ENCODE measurements around the gene FKBP6. TPM values are rescaled to one million over a fixed set of nuclear protein-coding genes. Genes with fewer than 3 reads are reported as not detected.
"Not testable (repeated sequence)": the region's sequence is repeated elsewhere in the genome, so short reads cannot be mapped to it uniquely, and the experiment has no call there.

FKBP6 gene
- total RNA-seq, 1 donor: not detected

GRCh38 chr7:73308074-73308664 lies 19.8 kb upstream of the FKBP6 start:
- no peak for TF ChIP-seq CTCF (IDR thresholded peaks at IDR 0.05; ENCODE audit: insufficient read depth, low read depth, low read length)
- DNase-seq (ENCODE audit: low read depth): peak; percentile 5
- H3K4me3 ChIP-seq (ENCODE audit: low read depth, low read length): peak overlapping the region; percentile 73

- TF ChIP-seq CTCF (IDR thresholded peaks at IDR 0.05; ENCODE audit: insufficient read depth, low read depth, low read length): no peak
- DNase-seq (ENCODE audit: low read depth): peak; percentile 70
- peak within 1 kb of the TSS; percentile 73 for H3K4me3 ChIP-seq (ENCODE audit: low read depth, low read length)
These were observed 19.2 kb upstream of the FKBP6 start, which contains the start of gene NSUN5 for GRCh38 chr7:73308665-73309214. TSS of gene NSUN5 (minus strand) at chr7:73308826. CDS start at chr7:73308790, 36 bp downstream.

- DNase-seq (ENCODE audit: low read depth); H3K4me3 ChIP-seq (ENCODE audit: low read depth, low read length): not testable (repeated sequence)
These were observed 16.5 kb upstream of the FKBP6 start for GRCh38 chr7:73311421-73311820.

- H3K4me3 ChIP-seq (ENCODE audit: low read depth, low read length): no peak overlapping the region
- no peak for DNase-seq (ENCODE audit: low read depth)
- no peak for TF ChIP-seq CTCF (IDR thresholded peaks at IDR 0.05; ENCODE audit: insufficient read depth, low read depth, low read length)
These were observed 15.0 kb upstream of the FKBP6 start for GRCh38 chr7:73312831-73313520.

- H3K4me3 ChIP-seq (ENCODE audit: low read depth, low read length): no peak overlapping the region
- no peak for DNase-seq (ENCODE audit: low read depth)
- no peak for TF ChIP-seq CTCF (IDR thresholded peaks at IDR 0.05; ENCODE audit: insufficient read depth, low read depth, low read length)
These were observed 14.4 kb upstream of the FKBP6 start for GRCh38 chr7:73313521-73313906.

GRCh38 chr7:73314271-73314670 lies 13.7 kb upstream of the FKBP6 start:
- H3K4me3 ChIP-seq (ENCODE audit: low read depth, low read length): no peak overlapping the region
- DNase-seq (ENCODE audit: low read depth): no peak
- no peak for TF ChIP-seq CTCF (IDR thresholded peaks at IDR 0.05; ENCODE audit: insufficient read depth, low read depth, low read length)

- TF ChIP-seq CTCF (IDR thresholded peaks at IDR 0.05; ENCODE audit: insufficient read depth, low read depth, low read length): no peak
- no peak for DNase-seq (ENCODE audit: low read depth)
- H3K4me3 ChIP-seq (ENCODE audit: low read depth, low read length): no peak overlapping the region
These were observed 11.4 kb upstream of the FKBP6 start for GRCh38 chr7:73316521-73316920.

GRCh38 chr7:73318656-73319204 lies 9.2 kb upstream of the FKBP6 start:
- not testable (repeated sequence) for DNase-seq (ENCODE audit: low read depth); H3K4me3 ChIP-seq (ENCODE audit: low read depth, low read length)

- H3K4me3 ChIP-seq (ENCODE audit: low read depth, low read length); DNase-seq (ENCODE audit: low read depth): not testable (repeated sequence)
These were observed 8.4 kb upstream of the FKBP6 start for GRCh38 chr7:73319541-73319940.

- H3K4me3 ChIP-seq (ENCODE audit: low read depth, low read length); DNase-seq (ENCODE audit: low read depth): not testable (repeated sequence)
These were observed 8.0 kb upstream of the FKBP6 start for GRCh38 chr7:73320009-73320408.

All from fibroblast of villous mesenchyme (primary cell).